GOT3 (cell line): Measurements from ENCODE around the gene ERG.

Source experiments
- DNase-seq: peaks from one replicate; lab custom pipeline; 2025; ENCODE audit warnings: mixed read lengths; lab: John Stamatoyannopoulos, UW

ERG gene

DNA sequence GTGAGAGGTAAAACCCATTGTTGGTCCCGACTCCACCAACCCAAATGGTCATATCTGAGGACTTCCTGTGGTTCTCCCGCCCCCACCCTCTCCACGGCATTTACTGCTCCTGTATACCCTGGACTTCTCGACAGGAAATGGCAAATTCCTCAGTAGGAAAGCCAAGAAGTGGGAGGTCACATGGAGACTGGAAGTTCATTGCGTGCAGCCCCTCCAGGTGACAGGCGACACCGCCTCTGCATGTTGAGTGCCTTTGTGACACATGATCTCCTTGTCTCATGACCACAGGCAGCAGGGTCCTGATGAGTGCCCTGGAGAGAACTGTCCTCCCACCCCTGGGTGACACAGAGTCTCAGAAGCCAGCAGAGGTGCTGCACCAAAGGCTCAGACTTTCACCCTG, 24.2 kb downstream of the ERG start:
- no peak for DNase-seq

DNA sequence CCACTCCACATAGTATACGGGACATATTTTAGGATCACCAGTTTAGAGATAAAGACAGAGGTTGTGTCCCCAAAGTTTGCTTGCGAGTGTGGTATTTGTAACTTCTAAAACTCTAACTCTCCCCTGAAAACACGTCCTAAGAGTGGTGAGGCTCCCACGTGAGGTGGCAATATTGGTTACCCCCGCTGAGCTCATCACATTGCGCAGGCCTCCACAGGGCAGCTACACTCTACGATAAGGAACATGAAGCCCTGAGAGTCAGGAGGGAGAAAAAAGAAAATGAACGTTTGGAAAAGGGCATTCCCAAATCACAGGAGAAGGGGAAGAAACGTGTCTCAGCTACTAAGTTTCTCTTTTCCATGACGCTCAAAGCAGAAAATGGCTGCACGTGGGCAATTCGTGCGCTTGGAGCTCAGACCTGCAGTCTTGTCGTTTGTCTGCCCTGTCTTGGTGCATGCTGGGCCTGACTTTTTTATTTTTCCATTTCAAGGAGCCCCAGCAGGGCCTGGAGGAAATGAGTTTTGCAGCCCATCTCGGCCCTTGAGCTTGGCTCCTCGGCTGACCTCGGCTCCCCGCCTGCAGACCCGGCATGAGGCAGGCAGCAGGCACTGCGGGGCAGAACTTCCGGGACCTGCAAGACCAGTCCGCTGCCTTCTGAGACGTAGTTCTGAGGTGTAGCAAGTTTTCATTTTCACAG, 25.7 kb downstream of the ERG start:
- DNase-seq = no peak

DNA sequence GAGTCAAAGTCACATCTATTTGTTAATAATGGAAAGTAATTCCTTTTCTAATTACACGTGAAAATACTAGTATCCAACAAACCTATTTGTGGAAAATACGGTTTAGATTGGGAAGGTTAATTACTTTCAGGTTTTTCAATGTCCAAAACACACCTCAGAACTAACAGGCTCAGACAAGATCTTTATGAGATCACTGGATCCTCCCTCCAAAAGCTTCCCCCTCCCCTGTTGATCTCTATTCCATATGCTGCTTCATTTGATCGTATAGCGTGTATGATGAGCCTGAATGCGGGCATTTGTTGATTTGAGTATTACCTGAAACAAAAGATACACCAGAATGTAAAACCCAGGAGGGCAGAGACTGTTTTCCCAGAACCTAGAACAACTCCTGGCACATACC, 26.5 kb downstream of the ERG start:
- DNase-seq = no peak

DNA sequence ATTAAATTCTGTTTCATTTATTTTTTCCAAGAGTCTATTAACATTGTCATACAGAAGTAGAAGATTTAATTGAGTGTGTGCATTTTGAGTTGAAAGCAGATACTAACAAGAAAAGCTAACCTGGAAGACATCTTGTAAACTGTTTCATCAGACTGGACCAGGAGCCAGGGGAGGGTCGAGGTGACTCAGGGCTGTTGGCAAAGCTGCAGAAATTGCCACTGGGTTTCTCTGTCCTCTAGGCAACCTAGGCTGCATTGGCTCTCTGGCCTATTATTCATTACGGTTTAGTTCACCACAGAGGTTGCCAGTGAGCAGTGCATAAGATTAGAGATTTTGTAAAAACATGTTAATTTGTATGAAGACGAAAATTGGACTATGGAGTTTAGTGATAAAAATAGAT, 27.5 kb downstream of the ERG start:
- no peak for DNase-seq

DNA sequence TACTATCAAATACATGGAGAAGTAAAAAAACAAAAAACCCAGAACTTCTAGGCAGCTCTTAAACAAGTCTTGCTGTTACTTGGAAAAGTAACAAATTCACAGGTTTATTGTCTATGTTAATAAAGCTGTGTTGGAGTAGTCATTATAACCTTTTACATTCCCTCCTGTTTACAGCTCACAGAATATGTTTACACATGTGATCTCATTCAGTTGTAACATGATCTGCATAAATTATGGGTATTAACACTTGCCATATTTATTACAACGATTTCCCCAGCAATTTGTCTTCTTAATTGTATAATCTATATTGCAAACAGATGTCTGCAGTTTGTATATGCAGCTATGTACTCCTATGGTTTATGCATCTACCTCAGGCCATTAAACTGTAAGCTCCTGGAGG, 28.6 kb downstream of the ERG start:
- DNase-seq = no peak

DNA sequence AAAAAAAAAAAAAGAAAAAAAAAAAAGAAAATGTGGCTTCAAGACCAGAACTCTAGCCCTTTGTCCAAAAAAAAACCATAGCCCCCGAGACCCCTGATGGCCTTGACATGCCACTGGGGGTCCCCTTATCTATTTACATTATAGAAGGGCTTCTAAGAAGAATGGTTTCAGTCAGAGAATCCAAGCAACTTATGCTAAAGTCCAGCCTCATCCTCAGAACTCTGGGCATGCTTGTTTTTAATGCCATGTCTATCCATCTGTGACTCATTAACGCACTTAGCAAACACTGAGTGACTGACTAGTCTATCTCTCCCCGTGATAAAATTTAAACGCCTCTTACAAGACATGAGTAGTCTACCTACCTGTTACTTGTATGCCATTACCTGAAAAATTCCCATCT, 29.3 kb downstream of the ERG start:
- DNase-seq = no peak

DNA sequence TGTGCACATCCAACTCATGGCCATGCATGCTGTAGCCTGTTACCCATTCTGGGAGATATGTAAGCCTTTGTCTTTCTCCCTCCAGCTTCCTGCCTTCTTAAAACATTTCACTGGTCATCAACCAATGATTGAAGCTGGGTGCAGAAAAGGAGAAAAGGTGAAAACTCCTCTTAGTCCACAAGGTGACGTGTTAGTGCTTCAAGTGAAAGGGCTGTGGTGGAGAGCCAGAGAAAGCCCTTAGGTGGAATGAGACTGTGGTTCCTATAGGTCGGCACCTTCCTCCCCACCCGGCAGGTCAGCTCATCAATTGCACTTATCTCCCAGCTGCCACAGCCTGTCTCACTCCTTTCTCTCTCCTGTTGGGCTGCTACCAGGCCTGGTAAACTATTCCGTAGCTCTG, 30.4 kb downstream of the ERG start:
- no peak for DNase-seq

DNA sequence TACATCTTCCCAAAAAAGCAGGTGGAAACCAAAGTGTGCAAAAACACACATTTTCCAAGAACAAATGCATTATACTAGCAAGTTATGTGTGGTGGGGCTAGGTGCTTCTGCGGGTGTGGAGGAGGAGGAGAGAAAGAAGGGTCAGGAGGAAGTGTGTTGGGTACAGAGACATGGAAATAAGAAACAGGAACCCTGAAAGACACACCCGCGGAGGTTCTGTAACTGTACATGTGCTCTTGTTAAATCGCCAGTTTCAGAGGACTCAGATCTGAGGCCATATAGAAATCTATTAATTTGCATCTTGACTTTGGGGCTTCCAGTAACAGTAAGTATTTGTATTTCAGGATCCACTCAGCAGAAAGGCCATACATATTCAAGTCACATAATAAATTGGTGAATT, 30.9 kb downstream of the ERG start:
- no peak for DNase-seq

DNA sequence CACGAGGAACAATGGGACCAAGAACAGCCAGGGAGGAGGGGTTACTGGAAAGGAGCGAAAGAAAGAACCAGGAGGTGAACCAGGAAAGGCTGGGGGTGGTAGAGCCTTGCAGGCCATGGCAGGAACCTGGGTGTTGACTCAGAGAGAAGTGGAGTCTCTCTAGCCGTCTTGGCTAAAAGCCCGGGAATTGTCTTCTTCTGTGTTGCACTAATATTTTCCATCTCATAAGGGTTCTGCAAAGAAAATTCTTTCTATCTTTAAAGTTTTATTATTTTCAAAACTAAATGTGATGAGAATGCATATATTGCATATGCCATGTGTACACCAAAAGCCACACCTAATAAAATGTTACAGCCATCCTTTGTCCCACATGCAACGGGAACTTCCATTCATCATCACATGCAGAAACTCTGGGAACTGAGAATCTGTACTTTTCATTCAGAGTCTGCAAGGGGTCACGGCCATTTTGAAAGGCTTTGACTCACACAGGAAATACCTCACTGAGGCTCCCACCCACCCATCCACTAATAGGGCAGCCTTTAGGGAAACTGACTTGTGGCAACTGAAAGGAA, 38.0 kb downstream of the ERG start:
- DNase-seq = no peak

DNA sequence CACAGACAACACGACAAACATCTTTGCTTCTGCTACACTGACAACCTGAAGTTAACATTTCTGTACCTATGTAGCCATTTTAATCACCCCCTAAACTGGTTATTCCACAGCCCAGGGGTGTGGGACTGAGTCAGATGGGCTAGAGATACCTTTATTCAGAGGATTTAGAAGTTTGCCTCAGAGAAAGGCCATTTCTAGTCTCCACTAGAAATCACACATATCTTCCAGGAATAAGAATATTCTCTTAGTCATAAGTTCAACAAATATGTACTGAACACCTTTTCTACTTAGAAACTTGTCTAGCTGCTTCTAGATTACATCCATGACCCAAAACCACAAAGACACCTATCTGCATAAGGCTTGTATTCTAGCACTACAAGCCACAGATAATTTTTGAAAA, 38.8 kb downstream of the ERG start:
- no peak for DNase-seq

DNA sequence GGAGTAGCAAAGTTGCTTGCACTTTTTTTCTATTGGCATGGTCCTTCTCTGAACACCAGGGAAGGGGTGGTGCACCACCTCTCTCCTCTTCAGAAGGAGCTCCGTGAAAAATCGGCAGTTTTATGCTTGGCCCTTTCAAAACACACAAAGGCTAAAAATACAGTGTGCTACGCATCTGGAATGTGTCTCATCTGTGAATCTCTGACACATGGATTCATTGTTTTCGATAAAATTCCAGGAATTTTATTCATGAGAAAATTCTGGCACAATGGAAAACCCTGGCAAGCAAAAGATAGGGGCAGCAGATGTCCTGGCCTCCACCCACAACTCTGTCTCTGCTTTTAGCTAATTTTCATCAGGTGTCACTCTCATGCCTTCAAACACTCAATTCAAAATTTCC, 42.9 kb downstream of the ERG start:
- no peak for DNase-seq

DNA sequence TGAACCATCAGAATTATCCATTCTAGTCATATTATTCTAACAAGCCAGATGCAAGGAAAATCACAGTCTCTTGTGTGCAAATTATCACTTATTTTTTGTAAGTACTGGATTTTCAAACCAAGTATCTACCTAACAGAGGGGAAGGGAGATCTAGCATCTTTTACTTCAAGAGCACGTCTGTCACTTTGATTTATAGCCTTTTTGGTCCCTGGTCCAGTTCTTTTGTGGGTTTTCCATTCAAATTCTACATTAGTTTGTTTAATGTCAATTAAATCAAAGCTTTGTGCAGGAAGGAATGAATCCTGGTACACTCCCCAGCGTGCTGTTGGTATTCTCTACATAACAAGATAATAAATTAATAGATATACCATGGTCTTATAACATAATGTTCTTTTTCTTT, 43.6 kb downstream of the ERG start:
- DNase-seq = no peak

DNA sequence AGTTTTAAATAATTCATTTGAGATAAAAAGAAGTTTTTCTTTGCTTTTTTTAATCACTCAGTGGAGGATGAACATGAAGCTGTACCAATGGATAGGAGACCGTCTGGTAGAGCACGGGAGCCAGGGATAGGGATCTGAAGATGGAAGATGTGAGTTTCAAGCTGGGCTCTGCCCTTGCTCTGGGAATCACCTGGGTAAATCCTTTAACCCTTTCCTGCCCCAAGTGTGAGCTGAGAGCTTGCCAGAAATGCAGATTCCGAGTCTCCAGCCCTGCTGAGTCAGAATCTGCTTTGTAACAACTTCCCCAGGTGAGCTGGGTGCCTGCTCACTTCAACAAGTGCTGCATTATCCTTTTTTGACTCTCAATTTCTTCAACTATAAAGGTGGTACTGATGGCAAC, 44.1 kb downstream of the ERG start:
- DNase-seq = no peak

DNA sequence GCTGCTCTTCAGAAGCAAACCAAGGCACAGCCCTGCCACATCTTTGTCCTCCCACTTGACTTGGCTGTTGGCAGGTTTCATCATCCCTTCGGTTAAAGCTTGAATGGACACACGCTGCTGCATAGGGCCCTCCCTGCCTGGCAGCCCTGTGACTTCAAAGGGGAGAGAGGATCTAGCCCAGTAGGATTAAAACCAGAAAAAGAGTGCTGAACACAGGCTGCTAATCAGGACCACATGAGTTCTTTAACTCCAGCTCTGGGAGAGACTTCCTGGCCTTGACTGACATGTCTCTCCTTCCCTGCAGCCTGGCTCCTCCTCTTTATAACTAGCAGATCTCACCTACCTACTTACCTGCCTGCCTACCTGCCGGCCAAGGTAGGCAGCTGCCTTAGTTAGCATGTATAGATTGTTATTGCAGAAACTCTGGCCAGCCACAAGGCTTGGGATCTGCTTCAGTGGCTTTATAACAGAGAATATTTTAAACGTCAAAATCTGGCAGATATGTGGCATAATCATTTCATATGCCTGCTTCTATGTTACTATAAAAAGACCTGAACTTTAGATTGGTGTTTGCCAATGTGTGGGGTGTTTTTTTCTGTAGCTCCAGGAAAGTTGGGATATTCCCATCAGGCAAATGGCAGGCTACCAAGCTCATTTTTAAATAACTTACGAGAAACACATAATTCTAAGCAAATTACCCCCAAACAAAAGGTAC, 49.4 kb downstream of the ERG start:
- no peak for DNase-seq

DNA sequence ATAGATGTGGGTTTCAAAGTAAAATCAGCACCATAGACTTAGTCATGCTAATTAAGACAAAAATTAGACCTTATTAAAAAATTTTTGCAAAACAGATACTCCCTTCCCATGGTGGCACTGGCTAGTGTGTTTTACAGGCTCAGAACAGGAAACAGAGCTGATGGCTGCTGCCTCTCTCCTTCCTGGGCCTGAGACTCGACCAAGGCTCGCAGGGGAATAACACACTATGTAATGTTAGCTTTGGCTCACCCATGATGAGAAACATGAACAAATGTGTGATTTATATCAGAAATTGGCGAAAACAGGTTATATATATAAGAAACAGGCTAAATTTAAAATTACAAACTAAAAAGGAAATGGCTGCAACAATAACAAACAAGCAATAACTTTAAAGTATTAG, 50.7 kb downstream of the ERG start:
- no peak for DNase-seq

DNA sequence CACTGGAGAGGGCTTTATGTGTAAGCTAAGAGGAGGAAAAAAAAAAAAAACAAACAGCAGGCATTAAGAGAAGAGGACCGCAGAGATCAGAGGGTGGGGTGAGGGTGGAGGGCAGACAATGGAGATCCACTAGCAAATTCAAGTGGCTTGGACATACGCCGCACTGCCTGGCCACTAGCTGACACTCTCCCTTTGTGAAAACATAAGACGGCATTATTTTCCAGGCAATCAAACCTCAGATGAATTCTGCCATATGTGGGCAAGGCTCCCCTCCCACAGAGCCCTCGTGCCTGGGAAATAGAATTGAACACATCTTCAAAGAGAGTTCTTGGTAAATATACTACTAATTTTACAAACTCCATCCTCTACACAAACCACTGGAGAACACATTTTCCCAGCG, 53.6 kb downstream of the ERG start:
- no peak for DNase-seq

DNA sequence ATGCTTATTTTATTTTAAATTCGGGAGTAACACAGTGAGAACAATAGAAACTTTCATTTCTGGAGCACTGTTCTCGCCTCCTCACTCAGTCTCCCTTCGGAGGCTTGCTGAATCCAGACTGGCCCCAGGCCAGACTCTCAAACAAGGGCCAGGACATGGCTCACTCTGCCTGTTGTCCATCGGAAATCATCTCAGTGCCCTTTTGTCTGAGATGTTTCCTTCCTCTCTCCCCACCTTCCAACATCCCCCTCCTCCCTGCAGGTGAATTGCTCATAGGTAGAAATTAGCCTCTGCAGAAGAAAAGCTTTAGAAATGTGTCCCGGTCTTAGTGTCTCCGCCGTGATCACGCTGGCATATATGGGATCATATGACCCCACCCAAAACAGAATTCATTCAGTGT, 55.2 kb downstream of the ERG start:
- no peak for DNase-seq

DNA sequence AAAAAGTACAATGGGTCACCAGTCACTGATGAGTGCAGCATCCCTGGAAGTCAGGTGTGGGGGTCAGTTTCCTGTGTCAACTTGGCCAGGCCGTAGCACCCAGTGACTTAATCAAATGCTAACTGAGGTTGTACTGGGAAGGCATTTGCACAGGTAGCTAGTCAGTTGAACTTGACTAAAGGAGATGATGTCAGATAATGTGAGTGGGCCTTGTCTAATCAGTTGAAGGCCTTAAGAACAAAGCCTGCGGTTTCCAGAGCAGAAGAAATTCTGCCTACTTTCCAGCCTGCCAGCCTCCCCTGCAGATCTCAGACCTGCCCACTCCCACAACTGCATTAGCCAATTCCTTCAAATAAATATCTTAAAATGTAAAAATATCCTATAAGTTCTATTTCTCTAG, 57.1 kb downstream of the ERG start:
- no peak for DNase-seq

DNA sequence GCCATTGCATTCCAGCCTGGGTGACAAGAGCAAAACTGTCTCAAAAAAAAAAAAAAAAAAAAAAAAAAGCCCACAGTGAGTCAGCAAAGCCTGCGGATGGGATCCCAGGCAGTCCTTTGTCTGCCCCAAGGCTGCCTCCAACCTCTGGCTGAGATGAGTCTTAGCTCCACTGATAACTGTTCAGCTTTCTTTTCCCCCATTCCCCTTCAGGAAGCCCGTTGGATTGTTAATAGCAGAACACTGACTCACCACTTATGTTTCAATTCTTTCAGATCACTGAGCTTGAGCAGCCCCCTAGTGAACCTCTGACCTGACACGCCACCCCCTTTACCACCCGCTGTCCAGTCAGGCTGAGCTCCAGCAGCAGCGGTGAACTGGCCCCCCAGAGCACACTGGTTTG, 57.5 kb downstream of the ERG start:
- peak; percentile 26 for DNase-seq

DNA sequence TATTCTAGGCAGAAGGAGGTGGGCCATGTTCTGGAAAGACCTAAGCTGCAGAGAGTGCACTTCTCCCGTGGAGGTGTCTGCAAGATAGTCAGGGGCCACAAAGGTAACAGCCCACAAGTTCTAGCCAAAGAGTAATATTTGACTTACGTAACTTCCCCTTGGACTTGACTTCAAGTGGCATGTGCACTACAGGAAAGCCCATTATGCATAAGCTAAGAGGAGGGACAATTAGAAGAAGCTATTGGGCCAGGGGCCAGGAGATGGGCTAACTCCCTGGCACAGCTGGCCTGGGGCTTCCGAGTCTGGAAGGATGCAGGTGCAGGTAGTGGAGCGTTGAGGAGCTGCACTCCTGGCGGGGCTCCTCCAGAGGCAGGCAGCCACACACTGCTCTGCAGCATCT, 58.3 kb downstream of the ERG start:
- no peak for DNase-seq

DNA sequence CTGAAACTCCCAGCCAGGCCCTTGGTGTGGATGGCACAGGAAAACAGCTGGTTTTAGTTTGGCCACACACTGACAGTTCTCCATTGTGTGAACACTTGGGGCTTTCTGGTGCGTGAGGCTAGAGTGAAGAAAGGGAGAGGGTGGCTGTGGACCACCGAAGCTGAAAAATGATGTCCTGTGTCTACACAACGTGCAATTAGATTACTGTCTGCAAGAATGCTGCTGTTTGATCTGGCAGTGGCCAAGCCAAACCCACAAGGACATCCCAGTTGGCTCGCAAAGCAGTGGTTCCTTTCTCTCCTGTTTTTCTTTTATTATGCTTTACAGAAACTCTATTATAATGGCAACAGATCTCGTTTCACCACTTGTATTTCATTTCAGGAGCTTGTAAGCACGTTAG, 58.9 kb downstream of the ERG start:
- DNase-seq = no peak

DNA sequence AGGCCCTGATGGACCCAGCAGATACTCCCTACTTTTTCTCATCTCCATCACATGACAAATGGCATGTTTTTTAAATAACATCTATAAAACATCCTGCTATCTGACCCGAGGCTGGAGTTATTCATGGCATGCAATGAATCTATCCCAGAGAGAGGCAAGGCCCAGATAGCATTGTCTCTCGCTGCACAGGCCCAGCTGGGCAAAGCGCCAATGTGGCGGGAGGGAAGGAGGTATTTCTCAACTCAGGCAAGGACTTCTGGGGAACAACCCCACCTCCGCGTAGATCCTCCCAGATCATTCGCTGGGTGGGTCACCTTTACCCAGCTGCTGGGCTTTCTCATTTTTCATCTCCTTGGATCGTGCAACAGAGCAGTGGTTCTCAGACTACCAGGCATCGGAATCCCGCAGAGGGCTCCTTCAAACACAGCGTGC, 59.8 kb downstream of the ERG start:
- DNase-seq = peak; percentile 26

DNA sequence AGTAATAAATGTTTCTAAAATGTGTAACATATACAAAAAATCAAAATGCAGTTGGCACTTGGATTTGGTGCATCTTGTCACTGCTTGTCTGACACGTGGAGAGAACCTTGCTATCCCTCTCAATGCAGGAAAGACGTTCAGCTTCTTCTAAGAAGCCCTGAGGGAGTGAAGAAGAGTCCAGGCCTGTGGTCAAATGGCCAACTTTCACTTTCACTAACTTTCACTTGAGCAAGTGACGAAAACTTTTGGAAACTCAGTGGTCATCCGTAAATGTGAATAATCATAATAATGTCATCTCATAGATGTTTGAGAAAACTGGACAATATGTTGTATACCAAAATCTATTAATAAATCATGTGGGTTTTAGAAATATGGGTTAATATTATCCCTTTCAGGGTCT, 61.9 kb downstream of the ERG start:
- DNase-seq = no peak
